HG03159 (cell line): ENCODE measurements around the gene PHTF1.
A peak's percentile ranks its signal among the peaks of the same experiment; 100 is the strongest.

Experiments
- ATAC-seq: cut with Tn5 transposase; IDR thresholded peaks from one replicate; pipeline ENCODE4 v1.9.1; 2021; ENCODE audit warnings: mild to moderate bottlenecking, moderate library complexity; ENCODE audit not compliant: unreplicated experiment

Gene PHTF1

GRCh38 chr1:113759333-113760101 lies at the start of gene PHTF1:
TSS of gene PHTF1 (minus strand) at chr1:113759486. CDS start at chr1:113758703, 783 bp downstream.
- ATAC-seq: peak; percentile 80

DNA sequence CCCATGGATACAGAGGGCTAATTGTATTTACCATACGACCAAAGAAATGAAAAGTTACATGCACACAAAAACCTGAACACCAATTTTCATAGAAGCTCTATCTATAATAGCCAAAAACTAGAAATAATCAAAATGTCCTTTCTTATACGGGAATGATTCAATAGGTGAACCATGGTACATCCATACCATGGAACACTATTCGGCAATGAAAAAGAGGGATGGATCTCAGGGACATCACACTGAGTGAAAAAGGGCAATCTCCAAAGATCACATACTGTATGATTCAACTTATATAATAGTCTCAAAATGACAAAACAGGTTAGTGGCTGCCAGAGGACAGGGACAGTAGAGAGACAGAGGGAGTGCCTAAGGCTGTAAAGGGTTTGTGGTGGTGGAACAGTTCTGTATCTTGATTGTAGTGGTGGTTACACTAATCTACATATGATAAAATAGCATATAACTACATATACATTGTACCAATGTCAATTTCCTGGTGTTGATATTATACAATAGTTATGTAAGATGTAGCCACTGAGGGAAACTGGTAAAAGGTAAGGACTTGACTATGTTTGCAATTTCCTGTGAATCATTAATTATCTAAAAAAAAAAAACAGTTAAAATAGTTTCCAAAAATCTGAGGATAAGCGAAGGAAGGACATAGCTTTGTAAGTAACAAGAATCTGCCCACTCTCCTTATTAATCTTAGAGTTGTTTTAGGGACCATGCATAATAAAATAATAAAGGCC lies 49.3 kb upstream of the PHTF1 start:
- no peak for ATAC-seq

DNA sequence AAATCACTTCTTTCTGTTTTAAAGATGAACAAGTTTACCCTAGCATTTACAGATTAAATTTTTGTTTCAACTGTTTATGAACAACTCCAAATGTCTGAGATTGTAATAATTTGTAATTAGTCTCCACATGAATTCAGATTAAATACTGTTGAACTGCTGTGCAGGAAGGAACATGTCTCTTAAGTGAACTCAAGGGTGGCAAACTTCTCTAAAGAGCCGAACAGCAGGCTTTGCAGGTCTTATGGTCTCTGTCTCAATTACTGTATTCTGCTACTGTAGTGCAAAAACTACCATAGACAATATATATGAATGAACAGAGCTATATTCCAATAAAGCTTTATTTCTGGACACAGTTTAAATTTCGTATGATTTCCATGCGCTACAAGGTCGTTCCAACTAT lies 46.4 kb upstream of the PHTF1 start:
- ATAC-seq: no peak

DNA sequence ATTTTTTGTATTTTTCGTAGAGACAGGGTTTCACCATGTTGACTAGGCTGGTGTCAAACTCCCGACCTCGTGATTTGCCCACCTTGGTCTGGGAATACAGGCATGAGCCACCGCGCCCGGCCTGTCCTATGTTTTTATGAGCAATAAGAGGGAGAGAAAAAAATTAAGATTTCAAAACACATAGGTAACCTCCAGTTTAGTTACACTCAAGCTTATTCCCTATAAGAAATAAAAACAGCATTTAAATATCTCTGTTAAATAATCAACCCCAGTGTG lies 45.9 kb upstream of the PHTF1 start:
- no peak for ATAC-seq

DNA sequence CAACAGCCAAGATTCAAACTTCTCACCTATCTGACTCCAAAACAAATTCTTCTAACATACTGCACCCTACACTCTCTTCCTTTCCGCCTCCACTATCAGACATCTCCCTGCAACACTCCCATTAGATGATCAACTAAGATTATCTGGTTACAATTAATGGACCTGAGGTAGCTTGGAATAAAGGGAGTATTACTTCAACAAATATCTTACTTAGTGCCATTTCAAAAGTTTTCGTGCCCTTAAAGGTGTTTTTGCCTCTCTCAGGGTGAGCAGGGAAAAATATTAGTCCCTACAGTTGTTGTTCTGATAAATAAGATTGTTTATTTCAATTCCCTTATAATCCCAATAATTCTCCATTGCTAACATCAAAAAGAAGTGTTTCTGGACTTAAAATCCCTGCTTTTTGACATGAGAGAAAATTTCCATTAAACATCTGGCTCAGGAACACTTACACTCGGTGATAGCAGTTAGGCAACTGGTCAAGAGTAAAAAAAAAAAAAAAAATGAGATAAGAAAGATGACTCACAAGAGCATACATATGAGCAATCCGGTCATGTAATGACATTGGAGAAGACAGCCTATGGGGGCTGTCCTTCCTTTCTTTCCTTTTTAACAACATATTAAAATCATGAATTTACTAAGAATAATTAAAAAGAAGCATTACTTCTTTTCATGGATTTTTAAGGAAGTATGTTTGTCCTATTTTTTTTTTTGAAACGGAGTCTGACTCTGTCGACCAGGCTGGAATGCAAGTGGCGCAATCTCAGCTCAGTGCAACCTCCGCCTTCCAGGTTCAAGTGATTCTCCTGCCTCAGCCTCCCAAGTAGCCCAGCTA lies 45.4 kb upstream of the PHTF1 start:
- no peak for ATAC-seq

DNA sequence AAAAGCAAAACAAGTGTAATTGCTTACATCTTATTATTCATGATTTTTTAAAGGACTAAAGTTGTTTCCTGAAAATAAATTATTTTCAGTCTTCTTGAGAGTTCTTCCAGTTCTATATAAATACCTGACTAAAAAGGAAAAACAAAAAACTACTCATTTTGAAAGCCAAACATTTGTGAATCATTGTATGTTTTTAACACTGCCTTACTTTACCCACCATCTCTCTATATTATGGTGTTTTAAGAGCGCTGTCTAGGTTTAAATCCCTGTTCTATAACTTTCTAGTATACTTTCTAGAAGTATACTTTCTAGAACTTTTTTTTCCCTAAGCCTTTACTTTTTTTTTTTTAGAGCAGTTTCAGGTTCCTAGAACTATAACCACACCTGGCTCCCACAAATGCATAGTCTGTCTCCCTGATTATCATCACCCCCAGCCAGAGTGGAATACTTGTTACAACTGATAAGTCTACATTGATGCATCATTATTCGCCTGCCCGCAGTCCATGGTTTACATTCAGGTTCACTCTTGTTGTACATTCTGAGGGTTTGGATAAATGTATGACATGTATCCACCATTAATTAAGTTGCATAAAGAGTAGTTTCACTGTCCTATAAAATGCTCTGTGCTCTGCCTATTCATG lies 43.2 kb upstream of the PHTF1 start:
- ATAC-seq: no peak

DNA sequence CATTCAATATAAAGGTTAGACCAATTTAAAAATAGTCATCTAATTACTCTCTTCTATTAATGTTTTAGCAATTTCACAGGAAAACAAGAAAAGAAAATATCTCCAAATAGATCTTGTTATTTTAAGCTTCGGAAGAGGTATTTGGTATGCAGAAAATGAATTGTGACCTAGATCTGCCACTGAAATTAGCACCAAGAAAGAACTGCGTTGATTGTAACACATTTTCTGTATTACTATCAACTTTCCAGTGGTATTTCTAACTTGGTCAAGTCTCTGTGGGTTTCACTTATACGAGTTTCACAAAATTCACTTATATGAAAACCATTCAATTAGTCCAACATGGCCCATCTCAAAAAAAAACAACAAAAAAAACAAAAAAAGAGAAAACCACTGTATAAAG lies 41.2 kb upstream of the PHTF1 start:
- ATAC-seq: no peak

DNA sequence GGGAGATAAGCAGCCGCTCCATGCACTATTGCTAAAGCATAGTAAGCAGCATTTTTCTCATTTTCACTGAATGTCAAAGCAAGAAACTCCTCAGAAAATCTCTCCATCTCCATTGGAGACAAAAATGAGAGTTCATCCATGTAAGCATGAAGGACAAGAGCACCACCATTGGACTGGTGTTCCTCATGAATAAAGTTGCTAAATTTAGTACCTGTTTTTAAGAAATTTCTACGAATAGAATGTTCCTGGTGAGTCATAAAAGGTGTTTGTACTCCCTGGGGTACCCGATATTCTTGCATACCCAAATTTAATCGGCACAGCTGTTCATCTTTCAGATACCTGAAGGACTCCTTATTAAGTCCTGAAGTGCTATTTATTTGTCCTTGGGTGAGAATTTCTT lies 38.2 kb upstream of the PHTF1 start:
- no peak for ATAC-seq

GRCh38 chr1:113793878-113794834 lies 34.9 kb upstream of the PHTF1 start:
- peak; percentile 63 for ATAC-seq

DNA sequence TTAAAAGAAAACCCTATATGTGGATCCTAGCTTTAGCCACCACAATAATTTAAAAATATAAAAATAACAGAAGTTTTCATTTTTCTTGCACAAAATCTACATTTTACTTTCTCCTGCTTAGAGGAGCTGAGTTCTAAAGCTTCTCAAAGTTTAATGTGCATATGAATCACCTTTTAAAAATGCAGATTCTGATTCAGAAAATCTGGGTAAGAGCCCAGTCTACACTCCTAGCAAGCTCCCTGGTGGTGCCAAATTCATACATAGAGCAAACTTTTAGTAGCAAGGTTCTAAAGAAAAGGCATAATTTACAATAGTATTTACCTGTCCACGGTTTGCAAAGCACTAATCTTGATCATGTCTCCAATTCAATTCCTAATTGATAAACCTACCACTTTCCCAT lies 33.7 kb upstream of the PHTF1 start:
- no peak for ATAC-seq

GRCh38 chr1:113792471-113792870 lies 33.2 kb upstream of the PHTF1 start:
- peak; percentile 44 for ATAC-seq

DNA sequence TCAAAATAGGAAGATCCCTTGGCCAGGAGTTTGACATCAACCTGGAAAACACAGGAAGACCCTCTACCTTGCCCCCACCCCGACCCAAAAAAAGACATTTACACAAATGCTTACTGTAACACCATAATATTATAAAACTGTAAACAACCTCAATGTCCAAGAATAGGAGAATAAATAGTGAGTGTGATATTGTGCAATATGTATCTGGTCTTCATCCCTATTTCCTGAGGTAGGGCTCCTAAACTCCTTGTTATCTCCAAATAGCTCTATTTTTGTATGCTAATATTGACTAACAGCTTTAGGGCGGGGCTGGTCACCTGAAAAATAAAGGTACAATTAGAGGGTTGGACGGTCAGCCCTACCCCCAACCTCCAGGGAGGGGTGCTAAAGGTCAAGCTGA lies 29.5 kb upstream of the PHTF1 start:
- ATAC-seq: no peak

DNA sequence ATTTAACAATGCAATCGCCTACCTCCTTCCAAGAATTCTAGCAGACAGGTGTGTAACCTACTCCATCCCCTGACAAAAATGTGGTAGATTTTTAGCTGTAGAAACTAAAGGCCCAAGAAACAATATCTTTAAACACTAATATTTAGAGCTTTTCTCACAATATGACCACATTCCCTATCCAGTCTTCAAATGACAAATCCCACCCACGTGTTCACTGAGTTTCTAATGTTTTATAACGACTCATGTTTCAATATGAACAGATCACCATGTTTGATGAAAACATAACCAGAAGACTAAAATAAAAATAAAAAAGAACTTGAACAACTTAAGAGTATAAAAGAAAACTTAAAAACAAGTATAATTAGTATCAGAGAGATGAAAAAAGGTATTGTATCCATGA lies 28.4 kb upstream of the PHTF1 start:
- ATAC-seq: no peak

DNA sequence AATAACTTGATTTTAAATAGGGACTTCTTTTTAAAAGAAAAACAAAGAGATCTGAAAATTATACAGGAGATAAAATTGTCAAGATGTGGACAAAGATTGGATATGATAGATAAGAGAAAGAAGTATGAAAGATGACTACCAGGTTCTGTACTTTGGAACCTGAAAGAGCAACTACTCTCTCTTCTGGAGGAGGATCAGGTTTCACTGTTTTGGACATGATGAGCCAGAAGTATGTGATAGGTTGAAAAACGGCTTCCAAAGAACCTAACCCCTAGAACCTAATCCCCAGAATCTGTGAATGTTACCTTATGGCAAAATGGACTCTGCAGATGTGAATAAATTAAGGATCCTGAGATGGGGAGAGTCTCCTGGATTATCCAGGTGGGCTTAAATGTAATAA lies 26.8 kb upstream of the PHTF1 start:
- ATAC-seq: no peak

GRCh38 chr1:113784104-113784779 lies 25.0 kb upstream of the PHTF1 start:
- peak; percentile 77 for ATAC-seq

- ATAC-seq: peak; percentile 76
Measured at GRCh38 chr1:113783254-113784103, 24.2 kb upstream of the PHTF1 start.

GRCh38 chr1:113782406-113782805 lies 23.1 kb upstream of the PHTF1 start:
- ATAC-seq: no peak

DNA sequence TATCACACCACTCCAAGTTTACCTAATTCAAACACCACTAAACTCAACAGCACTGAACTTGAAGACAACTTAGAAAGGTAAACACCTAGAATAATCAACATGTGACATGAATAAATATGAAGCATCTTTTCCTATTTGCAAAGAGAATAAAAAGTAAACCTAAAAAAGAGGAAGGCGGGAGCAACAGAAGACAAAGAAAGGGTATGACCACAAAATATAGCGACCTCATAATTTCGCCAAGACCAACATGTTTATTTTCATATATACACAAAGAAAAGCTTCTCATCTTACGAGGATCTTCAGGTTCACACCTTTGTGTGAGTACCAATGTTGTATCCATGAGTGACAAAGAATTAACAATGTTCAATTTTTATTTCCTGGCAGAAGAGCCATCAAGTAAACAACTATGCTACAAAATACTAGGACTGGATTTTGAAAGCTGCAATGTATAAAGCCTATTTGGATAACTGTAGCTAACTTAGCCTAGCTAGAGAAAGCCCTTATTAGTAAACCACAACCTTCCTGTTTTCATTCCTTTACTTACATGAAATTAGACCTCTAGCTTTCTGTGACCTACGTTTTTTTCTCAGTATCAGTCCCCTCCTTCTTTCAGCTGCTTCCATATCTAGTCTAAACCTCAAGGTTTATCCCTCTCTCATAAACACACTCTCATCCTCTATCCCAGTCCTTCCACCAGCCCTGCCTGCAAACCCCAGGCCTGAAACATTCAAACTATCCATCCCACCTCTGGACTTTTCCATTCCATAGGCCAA lies 21.3 kb upstream of the PHTF1 start:
- ATAC-seq: no peak
